Measurements from ENCODE around the gene FRMD4B. TPM values are rescaled to one million over a fixed set of nuclear protein-coding genes. Genes with fewer than 3 reads are reported as not detected.

The FRMD4B gene
- total and polyA plus RNA-seq, 2 donors (not counting 3 experiments of a cell fraction or from before 2014, with no cell fraction given) = 66.4 to 89.7 TPM

GRCh38 chr3:69196876-69197275 lies 189.0 kb downstream of the FRMD4B start:
- Histone ChIP-seq H3K4me2 (ENCODE audit: insufficient read depth, low read length) (no peak overlapping the region), H3K36me3 (ENCODE audit: control insufficient read depth in 2 of 2, extremely low read depth in 1 of 2, insufficient read depth in 2 of 2, low read length in 2 of 2) (peaks cover 8 to 29% of the 10 kb centered on the region in 2 experiments), H2AFZ (ENCODE audit: low read depth, low read length) (no peak overlapping the region), H3K9me3 (replicated peaks; ENCODE audit: control insufficient read depth, insufficient read depth, low read length) (no peaks in the 10 kb centered on the region), H3K79me2 (ENCODE audit: control insufficient read depth, insufficient read depth, low read length) (no peaks in the 10 kb centered on the region), H4K20me1 (replicated peaks; ENCODE audit: control insufficient read depth, extremely low read depth, insufficient read depth, low read length) (no peaks in the 10 kb centered on the region), H3K4me3 (replicated peaks in 1 of 3; ENCODE audit: insufficient read depth in 1 of 3, low read depth in 1 of 3, low read length in 3 of 3) (no peak overlapping the region), H3K9ac (replicated peaks; ENCODE audit: extremely low read depth, insufficient read depth, low read length) (no peak overlapping the region), H3K9me1 (replicated peaks; ENCODE audit: control insufficient read depth, extremely low read depth, insufficient read depth, low read length) (no peaks in the 10 kb centered on the region), H3K27me3 (ENCODE audit: control insufficient read depth in 2 of 2, insufficient read depth in 2 of 2, low read length in 2 of 2) (no peaks in the 10 kb centered on the region), H3K4me1 (ENCODE audit: control insufficient read depth, extremely low read depth, insufficient read depth, low read length) (peaks cover 53% of the 10 kb centered on the region), H3K27ac (ENCODE audit: insufficient read depth, low read depth, low read length) (no peak overlapping the region)
- intact Hi-C loops (cut with micrococcal nuclease) = loop anchor here (5.0 kb wide), 1 partner anchor 40 kb away; no protein-coding TSS in a partner anchor
- no peak for DNase-seq (ENCODE audit: low read depth, low spot score)
- TF ChIP-seq FOS (IDR thresholded peaks at IDR 0.05; ENCODE audit: borderline replicate concordance, insufficient read depth, low read length) = no peak
- no peak for TF ChIP-seq POLR2A (IDR thresholded peaks at IDR 0.05; ENCODE audit: low read depth, low read length)
- no peak for TF ChIP-seq EZH2 (IDR thresholded peaks at IDR 0.05; ENCODE audit: borderline replicate concordance, low read depth, low read length, severe bottlenecking)
- TF ChIP-seq JUN (IDR thresholded peaks at IDR 0.05; ENCODE audit: borderline replicate concordance, insufficient read depth, insufficient read length, low read depth) = no peak
- TF ChIP-seq CTCF (IDR thresholded peaks at IDR 0.05; ENCODE audit: extremely low read depth in 1 of 2, insufficient read depth in 1 of 2, low read depth in 1 of 2, low read length in 2 of 2) = no peak
- no peak for TF ChIP-seq MYC (IDR thresholded peaks at IDR 0.05; ENCODE audit: low read depth, low read length)
- TF ChIP-seq POLR2AphosphoS5 (IDR thresholded peaks at IDR 0.05; ENCODE audit: insufficient read depth, low read depth, low read length) = no peak
- TF ChIP-seq GATA2 (IDR thresholded peaks at IDR 0.05; ENCODE audit: insufficient read depth, insufficient read length, low read depth, low read length) = no peak
- no peak for TF ChIP-seq MAX (IDR thresholded peaks at IDR 0.05; ENCODE audit: insufficient read depth, insufficient read length)
- no TSS peak for BruUV-seq (replicated peaks)
- POLR2A ChIA-PET = no interaction called here
- FAIRE-seq = no peak
- CTCF ChIA-PET = no interaction called here
- dilution Hi-C loops (cut with MboI; ENCODE audit: extremely low pct_ligation_motif_present, low sequenced_read_pairs) = no loop called here

All from endothelial cell of umbilical vein (primary cell).